Upper lobe of right lung (tissue), 1 donor: Measurements from ENCODE around the gene LANCL2. TPM values are rescaled to one million over a fixed set of nuclear protein-coding genes. Genes with fewer than 3 reads are reported as not detected.

Experiments used
- ATAC-seq: fragments of 200-7000 bp; cut with Tn5 transposase; one replicate; pipeline ENCODE4 v1.9.1; 2020; ENCODE audit warnings: mild to moderate bottlenecking, moderate library complexity
- DNase-seq: peaks from one replicate; pipeline ENCODE4 v3.0.0-alpha.2; 2020
- H3K27ac ChIP-seq: fragments of 200-600 bp; one replicate; pipeline ENCODE4 v1.8.0; 2022
- H3K27me3 ChIP-seq: fragments of 200-600 bp; one replicate; pipeline ENCODE4 v1.8.0; 2022; ENCODE audit warnings: mild to moderate bottlenecking
- H3K36me3 ChIP-seq: fragments of 200-600 bp; one replicate; pipeline ENCODE4 v1.8.0; 2022
- H3K4me1 ChIP-seq: fragments of 200-600 bp; one replicate; pipeline ENCODE4 v1.8.0; 2022
- H3K4me3 ChIP-seq: fragments of 200-600 bp; one replicate; pipeline ENCODE4 v1.8.0; 2022; ENCODE audit warnings: mild to moderate bottlenecking
- H3K9me3 ChIP-seq: fragments of 200-600 bp; one replicate; pipeline ENCODE4 v1.8.0; 2022
- CTCF ChIP-seq: fragments of 200-600 bp; IDR thresholded peaks from one replicate; pipeline ENCODE4 v1.8.0; 2022; ENCODE audit warnings: antibody characterized with exemption
- intact Hi-C: fragments of 100-400 bp; cut with DNase I; formaldehyde crosslinking; loops from one replicate; pipeline ENCODE4 v1.11.0; 2022
- total RNA-seq: library from RNA; stranded (reverse); fragmentation: NEBNext Ultra II Directional; extraction: Animal tissue kit (Norgen Biotek cat#: 25700); gene quantifications from one replicate; pipeline ENCODE4 v1.2.1, GENCODE V29; 2021
- donor health status: DM: no; HTN: yes; CAD: no; lungs with severe emphysema.

The LANCL2 gene
- total RNA-seq, 1 donor from 2014 or later, result 6.5 TPM

GRCh38 chr7:55476852-55477780 is 112.0 kb downstream of the LANCL2 start:
- H3K27ac ChIP-seq, result no peak overlapping the region
- no peak overlapping the region for H3K4me3 ChIP-seq
- DNase-seq, result no peak
- no peak for TF ChIP-seq CTCF
- intact Hi-C loops, result no loop called here
- no peaks in the 10 kb centered on the region for H3K9me3 ChIP-seq
- H3K27me3 ChIP-seq, result no peaks in the 10 kb centered on the region
- ATAC-seq, result no peak
- no peaks in the 10 kb centered on the region for H3K4me1 ChIP-seq
- peaks cover 5% of the 10 kb centered on the region for H3K36me3 ChIP-seq

- ATAC-seq (no peak), DNase-seq (no peak)
- intact Hi-C loops, result no loop called here
- no peak for TF ChIP-seq CTCF
- Histone ChIP-seq H3K36me3 (peaks cover 5% of the 10 kb centered on the region), H3K4me1 (no peaks in the 10 kb centered on the region), H3K4me3 (no peak overlapping the region), H3K27ac (no peak overlapping the region), H3K27me3 (no peaks in the 10 kb centered on the region), H3K9me3 (no peaks in the 10 kb centered on the region)
Observed at GRCh38 chr7:55477781-55478374, 112.7 kb downstream of the LANCL2 start.

DNA sequence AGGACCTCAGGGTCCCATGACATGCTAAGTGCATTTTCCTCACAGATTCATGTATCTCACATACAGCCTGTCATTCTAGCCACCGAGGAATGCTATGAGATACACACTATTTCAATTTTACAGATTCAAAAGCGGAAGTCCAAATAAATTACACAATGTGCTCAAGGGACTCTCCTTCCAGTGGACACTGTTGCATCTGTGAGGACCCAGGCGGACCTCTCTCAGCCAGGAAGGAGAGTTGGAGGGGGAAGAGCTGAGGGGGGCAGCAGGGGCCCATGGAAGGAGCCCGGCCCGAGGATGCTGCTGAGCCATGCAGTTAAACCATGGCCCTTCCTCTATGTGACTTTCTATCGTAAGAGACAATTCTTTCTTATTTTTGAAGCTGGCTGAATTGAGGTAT is 113.6 kb downstream of the LANCL2 start:
- intact Hi-C loops, result no loop called here
- TF ChIP-seq CTCF, result no peak
- ATAC-seq, result no peak

GRCh38 chr7:55481155-55481554 is 116.0 kb downstream of the LANCL2 start:
- H3K36me3 ChIP-seq, result no peaks in the 10 kb centered on the region
- H3K27me3 ChIP-seq, result no peaks in the 10 kb centered on the region

More for the DNA sequence above, 113.6 kb downstream of the LANCL2 start:
- Histone ChIP-seq H3K9me3 (no peaks in the 10 kb centered on the region), H3K4me3 (no peak overlapping the region), H3K36me3 (no peaks in the 10 kb centered on the region), H3K27me3 (no peaks in the 10 kb centered on the region), H3K4me1 (no peaks in the 10 kb centered on the region), H3K27ac (no peak overlapping the region)
- no peak for DNase-seq

GRCh38 chr7:55483046-55483445 is 117.9 kb downstream of the LANCL2 start:
- Histone ChIP-seq H3K36me3 (no peaks in the 10 kb centered on the region), H3K27me3 (no peaks in the 10 kb centered on the region), H3K4me1 (no peaks in the 10 kb centered on the region), H3K9me3 (no peaks in the 10 kb centered on the region), H3K27ac (no peak overlapping the region), H3K4me3 (no peak overlapping the region)
- no peak for DNase-seq
- TF ChIP-seq CTCF, result no peak
- intact Hi-C loops, result no loop called here
- no peak for ATAC-seq

More at GRCh38 chr7:55481155-55481554, 116.0 kb downstream of the LANCL2 start:
- H3K4me1 ChIP-seq, result no peaks in the 10 kb centered on the region
- no peaks in the 10 kb centered on the region for H3K9me3 ChIP-seq
- no peak overlapping the region for H3K27ac ChIP-seq
- H3K4me3 ChIP-seq, result no peak overlapping the region
- no peak for ATAC-seq
- no peak for DNase-seq
- intact Hi-C loops, result no loop called here
- TF ChIP-seq CTCF, result no peak

Other genes with a start within 250 kb of the LANCL2 start
- gene VOPP1, start 207.2 kb downstream of the LANCL2 start, total RNA-seq, result 53.7 TPM